ENCODE measurements around the gene ZG16.

DNA sequence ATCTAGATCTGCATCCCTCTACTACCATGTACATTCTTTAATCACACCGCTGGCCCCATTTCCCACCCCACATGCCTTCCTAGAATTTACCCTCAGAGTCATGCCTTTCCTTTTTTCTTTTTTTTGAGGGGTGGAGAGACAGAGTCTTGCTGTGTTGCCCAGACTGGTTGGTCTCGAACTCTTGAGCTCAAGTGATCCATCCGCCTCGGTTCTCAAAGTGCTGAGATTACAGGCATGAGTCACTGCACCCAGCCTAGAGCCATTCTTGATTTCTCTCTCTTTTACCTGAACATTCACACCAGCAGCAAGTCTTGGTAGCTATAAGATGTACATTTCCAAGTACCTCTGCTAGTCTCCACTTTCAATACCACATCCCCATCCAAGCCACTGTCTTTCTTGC, 40.0 kb downstream of the ZG16 start:
- TF ChIP-seq POLR2A (IDR thresholded peaks at IDR 0.05; ENCODE audit: low read depth, low read length) (no peak), POLR2AphosphoS5 (IDR thresholded peaks at IDR 0.05; ENCODE audit: low read depth, low read length) (no peak), TAF1 (IDR thresholded peaks at IDR 0.05; ENCODE audit: low read depth, low read length) (no peak), PAX5 (IDR thresholded peaks at IDR 0.05; ENCODE audit: insufficient read depth, low read length, severe bottlenecking) (no peak), SPI1 (IDR thresholded peaks at IDR 0.05; ENCODE audit: low read depth, low read length) (no peak), POU2F2 (IDR thresholded peaks at IDR 0.05; ENCODE audit: low read depth, low read length) (no peak)

All from GM12891 (cell line).